ENCODE data around the gene IL23A.
A peak's percentile ranks its signal among the peaks of the same experiment; 100 is the strongest.

IL23A gene

DNA sequence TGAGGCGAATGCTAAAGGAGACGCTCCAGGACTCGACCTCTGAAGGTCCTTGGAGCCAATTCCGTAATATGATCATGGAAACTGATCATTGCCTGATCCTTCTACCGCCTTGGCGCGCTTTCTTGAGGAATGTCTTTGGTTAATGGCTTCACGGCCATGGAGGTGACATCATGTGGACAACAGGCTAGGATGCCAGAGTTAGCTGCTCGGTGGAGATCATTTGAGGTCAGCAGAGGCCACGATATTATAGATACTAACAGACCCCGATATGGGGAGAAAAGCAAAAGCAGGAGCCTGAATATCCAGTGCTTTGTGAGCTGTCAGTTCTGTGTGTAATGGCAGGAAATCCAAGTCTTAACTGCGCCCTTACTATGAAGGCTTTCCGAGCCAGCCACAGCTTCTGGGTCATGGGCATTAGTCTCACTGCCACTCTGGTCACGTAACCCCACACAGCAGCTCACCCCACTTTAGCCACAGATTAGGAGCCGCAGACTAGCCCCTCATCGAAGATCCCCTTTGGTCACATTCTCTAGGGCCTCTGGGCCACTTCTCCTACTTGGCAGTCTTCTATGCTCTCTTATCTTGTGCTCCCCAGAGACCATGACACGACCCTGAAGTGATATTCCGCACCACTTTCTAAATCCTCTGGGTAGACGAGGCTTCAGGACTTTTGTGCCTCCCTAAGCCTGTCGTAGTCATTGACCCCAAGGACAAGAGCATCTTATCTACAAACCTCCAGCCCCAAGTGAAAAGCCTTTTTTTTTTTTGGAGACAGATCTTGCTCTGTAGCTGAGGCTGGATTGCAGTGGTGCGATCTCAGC lies 37.8 kb upstream of the IL23A start:
- Histone ChIP-seq H3K4me3 (ENCODE audit: low read depth in 1 of 2, low read length in 2 of 2) (peak overlapping the region; percentile 75 to 91), H3K27ac (ENCODE audit: low read length) (peak overlapping the region; percentile 92), H3K4me2 (ENCODE audit: insufficient read depth, low read length) (peak overlapping the region; percentile 80), H4K20me1 (ENCODE audit: insufficient read depth, low read length) (peaks cover 23% of the 10 kb centered on the region; the same call in 1 of the 2 replicates), H3K36me3 (ENCODE audit: insufficient read depth, low read length) (peaks cover 27% of the 10 kb centered on the region), H3K9me3 (ENCODE audit: insufficient read depth, low read length, severe bottlenecking) (no peaks in the 10 kb centered on the region), H3K27me3 (ENCODE audit: insufficient read depth, low read length, poor library complexity) (no peaks in the 10 kb centered on the region), H3K79me2 (ENCODE audit: insufficient read depth, low read length) (peaks cover 59% of the 10 kb centered on the region), H3K9ac (ENCODE audit: low read depth, low read length) (peak overlapping the region; percentile 84), H3K4me1 (ENCODE audit: insufficient read depth, low read length) (peaks cover 56% of the 10 kb centered on the region), H2AFZ (ENCODE audit: low read depth, low read length) (peak overlapping the region; percentile 91)
- no peak for TF ChIP-seq EZH2 (IDR thresholded peaks at IDR 0.05; ENCODE audit: borderline replicate concordance, low read depth, low read length, severe bottlenecking)
- TF ChIP-seq, protein P1, sequence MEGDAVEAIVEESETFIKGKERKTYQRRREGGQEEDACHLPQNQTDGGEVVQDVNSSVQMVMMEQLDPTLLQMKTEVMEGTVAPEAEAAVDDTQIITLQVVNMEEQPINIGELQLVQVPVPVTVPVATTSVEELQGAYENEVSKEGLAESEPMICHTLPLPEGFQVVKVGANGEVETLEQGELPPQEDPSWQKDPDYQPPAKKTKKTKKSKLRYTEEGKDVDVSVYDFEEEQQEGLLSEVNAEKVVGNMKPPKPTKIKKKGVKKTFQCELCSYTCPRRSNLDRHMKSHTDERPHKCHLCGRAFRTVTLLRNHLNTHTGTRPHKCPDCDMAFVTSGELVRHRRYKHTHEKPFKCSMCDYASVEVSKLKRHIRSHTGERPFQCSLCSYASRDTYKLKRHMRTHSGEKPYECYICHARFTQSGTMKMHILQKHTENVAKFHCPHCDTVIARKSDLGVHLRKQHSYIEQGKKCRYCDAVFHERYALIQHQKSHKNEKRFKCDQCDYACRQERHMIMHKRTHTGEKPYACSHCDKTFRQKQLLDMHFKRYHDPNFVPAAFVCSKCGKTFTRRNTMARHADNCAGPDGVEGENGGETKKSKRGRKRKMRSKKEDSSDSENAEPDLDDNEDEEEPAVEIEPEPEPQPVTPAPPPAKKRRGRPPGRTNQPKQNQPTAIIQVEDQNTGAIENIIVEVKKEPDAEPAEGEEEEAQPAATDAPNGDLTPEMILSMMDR (IDR thresholded peaks at IDR 0.05; ENCODE audit: borderline replicate concordance, extremely low read depth, low read length, poor library complexity, severe bottlenecking): no peak
- peak; percentile 5 for ATAC-seq (ENCODE audit: insufficient read depth, low read depth)
- DNase-seq: no peak

DNA sequence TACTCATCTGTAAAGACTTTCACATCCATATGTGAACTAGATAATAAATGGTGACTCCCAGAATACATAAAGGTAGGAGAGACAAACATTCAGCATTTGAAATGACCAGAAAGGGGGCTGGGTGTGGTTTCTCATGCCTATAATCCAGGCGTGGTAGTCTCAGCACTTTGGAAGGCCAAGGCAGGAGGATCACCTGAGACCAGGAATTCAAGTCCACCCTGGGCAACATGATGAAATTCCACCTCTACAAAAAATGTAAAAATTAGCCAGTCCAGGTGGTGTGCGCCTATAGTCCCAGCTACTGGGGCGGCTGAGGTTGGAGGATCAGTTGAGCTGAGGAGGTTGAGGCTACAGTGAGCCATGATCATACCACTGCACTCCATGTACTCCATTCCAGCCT lies 34.4 kb upstream of the IL23A start:
- Histone ChIP-seq H3K4me1 (ENCODE audit: insufficient read depth, low read length) (peaks cover 22% of the 10 kb centered on the region), H3K4me2 (ENCODE audit: insufficient read depth, low read length) (no peak overlapping the region), H2AFZ (ENCODE audit: low read depth, low read length) (no peak overlapping the region), H3K36me3 (ENCODE audit: insufficient read depth, low read length) (peaks cover 18% of the 10 kb centered on the region), H3K9me3 (ENCODE audit: insufficient read depth, low read length, severe bottlenecking) (no peaks in the 10 kb centered on the region), H3K9ac (ENCODE audit: low read depth, low read length) (no peak overlapping the region), H3K27ac (ENCODE audit: low read length) (no peak overlapping the region), H3K27me3 (ENCODE audit: insufficient read depth, low read length, poor library complexity) (no peaks in the 10 kb centered on the region), H3K4me3 (ENCODE audit: low read depth in 1 of 2, low read length in 2 of 2) (no peak overlapping the region), H4K20me1 (ENCODE audit: insufficient read depth, low read length) (peaks cover 4% of the 10 kb centered on the region; the same call in 1 of the 2 replicates), H3K79me2 (ENCODE audit: insufficient read depth, low read length) (peaks cover 25% of the 10 kb centered on the region)
- ATAC-seq (ENCODE audit: insufficient read depth, low read depth) (no peak), DNase-seq (no peak)
- TF ChIP-seq, protein P1 (IDR thresholded peaks at IDR 0.05; ENCODE audit: borderline replicate concordance, extremely low read depth, low read length, poor library complexity, severe bottlenecking): no peak
- TF ChIP-seq EZH2 (IDR thresholded peaks at IDR 0.05; ENCODE audit: borderline replicate concordance, low read depth, low read length, severe bottlenecking): no peak

DNA sequence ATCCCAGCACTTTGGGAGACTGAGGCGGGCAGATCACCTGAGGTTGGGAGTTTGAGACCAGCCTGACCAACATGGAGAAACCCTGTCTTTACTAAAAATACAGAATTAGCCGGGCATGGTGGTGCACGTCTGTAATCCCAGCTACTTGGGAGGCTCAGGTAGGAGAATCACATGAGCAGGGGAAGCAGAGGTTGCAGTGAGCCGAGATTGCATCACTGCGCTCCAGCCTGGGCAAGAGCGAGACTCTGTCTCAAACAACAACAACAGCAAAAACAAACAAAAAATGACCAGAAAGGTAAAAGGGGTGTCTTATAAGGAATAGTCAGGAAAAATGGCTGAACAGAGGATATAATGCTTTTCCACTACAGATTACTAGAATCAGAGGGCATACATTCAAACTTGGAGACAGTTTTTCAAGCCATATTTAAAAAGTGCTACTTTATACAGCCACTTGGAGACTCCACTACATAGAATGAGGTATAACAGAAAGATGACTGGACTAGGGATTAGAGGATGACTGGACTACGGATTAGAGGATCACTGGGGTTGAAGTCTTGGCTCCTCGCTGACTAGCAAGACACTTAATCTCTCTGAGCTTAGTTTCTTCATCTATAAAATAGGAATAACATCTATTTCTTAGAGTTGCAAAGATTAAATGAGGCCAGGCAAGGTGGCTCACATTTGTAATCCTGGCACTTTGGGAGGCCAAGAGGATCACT lies 33.7 kb upstream of the IL23A start:
- Histone ChIP-seq H3K27me3 (ENCODE audit: insufficient read depth, low read length, poor library complexity) (no peaks in the 10 kb centered on the region), H3K27ac (ENCODE audit: low read length) (no peak overlapping the region), H3K36me3 (ENCODE audit: insufficient read depth, low read length) (peaks cover 24% of the 10 kb centered on the region), H2AFZ (ENCODE audit: low read depth, low read length) (no peak overlapping the region), H4K20me1 (ENCODE audit: insufficient read depth, low read length) (no peaks in the 10 kb centered on the region), H3K4me3 (ENCODE audit: low read depth in 1 of 2, low read length in 2 of 2) (no peak overlapping the region), H3K79me2 (ENCODE audit: insufficient read depth, low read length) (peaks cover 17% of the 10 kb centered on the region), H3K9me3 (ENCODE audit: insufficient read depth, low read length, severe bottlenecking) (no peaks in the 10 kb centered on the region), H3K9ac (ENCODE audit: low read depth, low read length) (no peak overlapping the region), H3K4me1 (ENCODE audit: insufficient read depth, low read length) (peaks cover 19% of the 10 kb centered on the region), H3K4me2 (ENCODE audit: insufficient read depth, low read length) (no peak overlapping the region)
- ATAC-seq (ENCODE audit: insufficient read depth, low read depth) (no peak), DNase-seq (no peak)
- TF ChIP-seq, protein P1 (IDR thresholded peaks at IDR 0.05; ENCODE audit: borderline replicate concordance, extremely low read depth, low read length, poor library complexity, severe bottlenecking): no peak
- no peak for TF ChIP-seq EZH2 (IDR thresholded peaks at IDR 0.05; ENCODE audit: borderline replicate concordance, low read depth, low read length, severe bottlenecking)

Data from DND-41 (cell line).